Upper lobe of left lung (tissue), 4 donors: ENCODE results near the gene SYT14.

ENCODE experiments used
- POLR2AphosphoS5 ChIP-seq, 2 donors: sonication (generic); formaldehyde crosslinking; IDR thresholded peaks; one replicate each; pipeline ENCODE4 v1.5.1; 2017; ENCODE audit warnings: antibody characterized with exemption in 2 of 2
- TF ChIP-seq, protein P1 (sequence below), 6 experiments: fragments of 450-650 bp in 4 of 6; fragments of 200-600 bp in 2 of 6; sonication (generic) in 2 of 6; IDR thresholded peaks; one replicate each; pipeline ENCODE4 v1.5.1; 2016 to 2019; ENCODE audit warnings: antibody characterized with exemption in 6 of 6

DNA sequence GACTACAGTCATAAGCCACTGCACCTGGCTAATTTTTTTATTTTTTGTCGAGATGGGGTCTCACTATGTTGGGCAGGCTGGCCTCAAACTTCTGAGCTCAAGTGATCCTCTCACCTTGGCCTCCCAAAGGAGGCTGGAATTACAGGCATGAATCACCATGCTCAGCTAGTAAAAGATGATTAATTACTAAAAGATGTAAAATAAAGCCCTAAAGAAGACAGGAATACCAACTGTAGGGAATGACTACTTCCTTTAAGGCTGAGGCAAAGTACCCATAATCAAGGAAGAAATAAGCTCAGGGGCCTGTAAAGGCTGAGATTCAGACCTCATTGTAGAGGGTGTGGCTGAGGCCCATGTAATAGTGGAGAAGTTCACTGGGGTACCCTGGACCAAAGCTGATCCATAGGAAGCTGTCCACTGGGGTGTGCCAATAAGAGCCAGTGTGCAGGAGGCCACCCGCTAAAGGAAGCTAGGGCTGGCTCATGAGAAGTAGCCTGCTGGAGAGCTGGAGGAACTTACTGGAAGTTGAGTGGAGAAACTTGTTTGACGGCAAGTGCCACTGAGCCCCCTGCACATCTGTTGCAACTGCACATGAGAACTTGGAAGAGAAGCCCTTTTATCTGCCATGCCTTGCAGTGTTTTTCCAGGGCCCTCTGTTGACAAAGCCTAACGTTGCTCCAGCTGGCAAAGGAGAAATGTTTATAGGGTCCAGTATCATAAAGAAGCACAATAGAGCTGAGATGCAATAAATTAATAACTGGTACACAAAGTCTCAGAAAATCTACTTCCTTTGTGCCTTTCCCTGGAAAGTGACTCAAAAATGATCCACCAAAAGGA, 276.8 kb downstream of the SYT14 start:
- no peak for TF ChIP-seq POLR2AphosphoS5 (IDR thresholded peaks at IDR 0.05)
- TF ChIP-seq, protein P1, sequence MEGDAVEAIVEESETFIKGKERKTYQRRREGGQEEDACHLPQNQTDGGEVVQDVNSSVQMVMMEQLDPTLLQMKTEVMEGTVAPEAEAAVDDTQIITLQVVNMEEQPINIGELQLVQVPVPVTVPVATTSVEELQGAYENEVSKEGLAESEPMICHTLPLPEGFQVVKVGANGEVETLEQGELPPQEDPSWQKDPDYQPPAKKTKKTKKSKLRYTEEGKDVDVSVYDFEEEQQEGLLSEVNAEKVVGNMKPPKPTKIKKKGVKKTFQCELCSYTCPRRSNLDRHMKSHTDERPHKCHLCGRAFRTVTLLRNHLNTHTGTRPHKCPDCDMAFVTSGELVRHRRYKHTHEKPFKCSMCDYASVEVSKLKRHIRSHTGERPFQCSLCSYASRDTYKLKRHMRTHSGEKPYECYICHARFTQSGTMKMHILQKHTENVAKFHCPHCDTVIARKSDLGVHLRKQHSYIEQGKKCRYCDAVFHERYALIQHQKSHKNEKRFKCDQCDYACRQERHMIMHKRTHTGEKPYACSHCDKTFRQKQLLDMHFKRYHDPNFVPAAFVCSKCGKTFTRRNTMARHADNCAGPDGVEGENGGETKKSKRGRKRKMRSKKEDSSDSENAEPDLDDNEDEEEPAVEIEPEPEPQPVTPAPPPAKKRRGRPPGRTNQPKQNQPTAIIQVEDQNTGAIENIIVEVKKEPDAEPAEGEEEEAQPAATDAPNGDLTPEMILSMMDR (IDR thresholded peaks at IDR 0.05) = no peak
